ENCODE data around the gene DTNB. TPM values are rescaled to one million over a fixed set of nuclear protein-coding genes. Genes with fewer than 3 reads are reported as not detected.
"Not testable (repeated sequence)": the region's sequence is repeated elsewhere in the genome, so short reads cannot be mapped to it uniquely, and the experiment has no call there.

DTNB gene
- total RNA-seq, 2 donors from 2014 or later = 5.0 to 6.9 TPM

DNA sequence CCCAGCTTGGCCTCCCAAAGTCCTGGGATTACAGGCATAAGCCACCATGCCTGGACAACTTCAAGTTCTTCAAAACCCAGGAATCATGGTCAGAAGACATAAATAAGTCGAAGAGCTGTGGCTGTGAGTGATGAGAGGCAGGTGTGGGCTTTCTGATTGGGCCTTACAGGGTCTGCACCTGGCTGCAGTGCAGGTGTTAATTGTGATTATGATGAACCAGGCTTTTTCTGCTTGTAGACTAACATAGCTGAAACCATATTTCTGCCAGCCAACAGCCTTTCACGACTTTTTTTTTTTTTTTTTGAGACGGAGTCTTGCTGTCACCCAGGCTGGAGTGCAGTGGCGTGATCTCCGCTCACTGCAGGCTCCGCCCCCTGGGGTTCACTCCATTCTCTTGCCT, 14.9 kb upstream of the DTNB start:
- intact Hi-C loops (cut with DNase I, micrococcal nuclease) = no loop called here
- DNase-seq (no peak), ATAC-seq (no peak)

DNA sequence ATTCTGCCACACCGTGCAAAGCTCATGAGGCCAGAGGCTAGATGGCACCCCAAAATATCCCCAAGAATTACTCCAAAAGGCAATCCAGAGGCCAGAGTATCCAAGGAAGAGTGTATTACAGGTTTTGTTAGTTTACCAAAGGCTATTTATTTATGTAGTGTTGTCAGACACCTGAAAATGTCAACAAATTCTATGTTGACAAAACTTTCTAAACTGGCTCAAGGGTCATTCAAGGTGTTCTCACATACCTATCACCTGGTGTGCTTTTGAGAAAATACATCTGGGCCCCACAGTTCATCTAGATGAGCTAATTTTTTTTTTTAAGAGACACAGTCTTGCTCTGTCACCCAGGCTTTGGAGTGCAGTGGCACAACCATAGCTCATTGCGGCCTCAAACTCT, 12.4 kb upstream of the DTNB start:
- intact Hi-C loops (cut with DNase I, micrococcal nuclease) = no loop called here
- DNase-seq (no peak), ATAC-seq (no peak)

DNA sequence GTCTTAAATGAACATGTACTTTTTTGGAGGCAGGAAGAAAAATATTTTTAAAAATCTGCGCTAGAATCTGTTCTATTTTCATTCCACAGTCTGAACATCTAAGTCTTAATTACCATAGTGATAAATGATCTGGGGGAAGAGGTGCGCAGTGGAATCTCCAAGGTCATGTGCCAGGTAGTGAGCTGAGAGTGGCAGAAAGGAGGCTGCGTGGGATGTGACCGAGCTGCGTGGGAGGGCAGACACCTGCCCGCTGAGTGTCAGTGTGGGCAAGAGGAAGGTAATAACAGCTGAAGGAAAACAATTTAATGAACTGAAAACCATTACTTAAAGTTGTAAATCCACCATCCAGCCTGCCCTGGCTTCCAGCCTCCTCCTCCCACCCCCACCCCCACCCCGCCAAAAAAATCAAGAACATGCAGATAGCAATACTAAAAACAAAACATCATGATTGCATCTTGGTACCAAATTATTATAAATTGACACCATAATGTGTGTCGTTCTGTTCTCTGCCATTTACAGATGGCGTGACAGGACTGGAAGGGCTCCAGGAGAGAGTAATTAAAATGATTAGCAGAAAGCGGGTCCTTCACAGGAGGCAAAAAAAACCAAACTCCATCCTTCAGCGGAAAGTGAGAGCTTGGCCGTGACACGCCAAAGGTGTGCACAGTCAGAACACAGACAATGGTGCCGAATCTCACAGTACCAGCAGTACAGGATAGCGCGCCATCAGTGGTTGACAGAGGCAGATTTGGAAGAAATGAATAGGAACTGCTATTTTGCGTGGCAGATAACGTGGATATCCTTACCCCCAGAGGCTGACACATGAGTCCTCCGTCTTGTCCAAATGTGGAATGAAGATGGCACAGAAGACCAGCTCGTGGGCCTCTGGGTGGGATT, 11.4 kb upstream of the DTNB start:
- no peak for DNase-seq
- intact Hi-C loops (cut with DNase I, micrococcal nuclease) = no loop called here
- ATAC-seq = no peak

DNA sequence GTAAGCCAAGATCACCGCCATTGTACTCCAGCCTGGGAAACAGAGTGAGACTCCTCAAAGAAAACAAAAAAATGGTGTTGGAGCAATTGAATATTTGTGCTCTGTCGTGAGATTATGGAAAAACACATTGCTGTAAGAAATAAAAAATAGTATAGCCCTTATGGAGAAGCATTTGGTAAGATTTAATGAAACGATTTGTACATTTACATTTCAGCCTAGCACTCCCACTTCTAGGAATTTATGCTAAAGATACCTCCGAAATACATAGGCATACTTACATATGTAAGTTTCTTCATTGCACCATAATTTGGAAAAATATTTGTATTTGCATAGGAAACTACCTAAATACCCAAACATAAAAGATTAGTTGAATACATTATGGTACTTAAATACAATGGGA, 8.7 kb upstream of the DTNB start:
- no peak for ATAC-seq
- no peak for DNase-seq
- intact Hi-C loops (cut with DNase I, micrococcal nuclease) = no loop called here

DNA sequence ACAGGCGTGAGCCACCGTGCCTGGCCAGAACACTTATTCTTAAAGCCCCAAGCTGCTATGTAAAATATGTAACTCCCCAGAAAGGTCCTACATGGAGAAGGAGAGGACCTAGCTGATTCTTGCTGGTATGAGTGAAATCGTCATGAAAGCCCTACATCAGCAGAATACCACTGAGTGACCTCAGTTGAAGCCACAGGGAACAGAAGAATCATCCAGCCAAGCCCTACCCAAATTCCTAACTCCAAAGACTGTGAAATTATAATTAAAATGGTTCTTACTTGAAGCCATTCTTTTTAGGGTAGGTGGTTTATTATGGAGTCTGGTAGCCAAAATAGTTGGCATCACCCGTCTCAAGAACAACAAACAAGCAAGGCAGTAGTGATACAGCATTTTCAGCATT, 4.5 kb upstream of the DTNB start:
- ATAC-seq = no peak
- intact Hi-C loops (cut with DNase I, micrococcal nuclease) = no loop called here
- no peak for DNase-seq

DNA sequence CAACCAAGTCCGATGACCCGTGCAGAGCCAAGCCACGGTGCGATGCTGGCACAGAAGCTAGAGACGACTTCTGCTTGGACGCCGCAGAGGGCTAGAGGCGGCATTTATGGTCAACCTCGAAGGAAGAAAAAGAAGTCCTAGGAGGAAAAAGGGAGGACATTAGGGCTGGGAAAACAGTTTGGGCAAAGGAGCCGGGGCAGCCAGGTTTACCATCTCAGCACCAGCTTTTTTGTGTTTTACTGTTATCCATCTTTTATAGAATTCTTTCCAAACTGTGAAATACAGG, 643 bp upstream of the DTNB start:
- ATAC-seq = no peak
- no peak for DNase-seq
- intact Hi-C loops (cut with DNase I, micrococcal nuclease) = no loop called here

DNA sequence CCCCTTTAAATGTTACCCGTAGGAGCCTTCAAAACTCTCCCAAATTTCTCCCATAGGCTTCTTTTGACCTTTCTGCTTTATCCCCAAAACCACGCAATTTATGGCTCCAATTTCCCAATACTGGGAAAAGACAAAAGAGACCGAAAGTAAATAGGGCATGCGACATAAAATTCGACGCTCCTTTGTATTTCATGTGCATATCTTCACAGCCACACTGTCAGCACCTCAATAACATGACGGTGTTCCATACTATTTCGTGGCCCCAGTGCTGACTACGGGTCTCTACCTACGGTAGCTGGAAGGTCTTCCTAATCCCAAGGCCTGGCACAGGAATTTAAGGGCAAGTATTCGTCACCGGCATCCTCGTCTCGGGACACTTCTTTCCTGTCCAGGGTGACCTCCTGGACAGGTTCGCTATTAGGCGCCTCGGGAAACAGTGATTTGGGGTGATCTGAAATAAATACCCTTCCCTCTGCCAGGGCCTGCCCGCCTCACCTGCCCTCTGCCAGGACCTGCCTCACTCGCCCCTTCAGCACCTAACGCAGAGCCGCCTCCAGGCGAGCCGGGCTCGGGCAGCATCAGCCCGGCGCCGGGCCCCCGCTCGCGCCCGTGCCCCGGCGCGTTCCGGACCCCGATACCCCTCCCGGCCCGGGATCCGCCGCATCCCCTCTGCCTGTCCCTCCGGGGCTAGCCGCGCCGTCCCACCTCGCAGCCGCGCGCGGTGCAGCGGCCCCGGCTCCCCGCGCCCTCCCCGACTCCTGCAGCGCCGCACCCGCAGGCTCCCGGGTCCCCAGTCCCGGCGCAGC, 680 bp downstream of the DTNB start:
- ATAC-seq (peak; percentile 61), DNase-seq (peak; percentile 54 to 68)
- intact Hi-C loops (cut with DNase I, micrococcal nuclease) = no loop called here

DNA sequence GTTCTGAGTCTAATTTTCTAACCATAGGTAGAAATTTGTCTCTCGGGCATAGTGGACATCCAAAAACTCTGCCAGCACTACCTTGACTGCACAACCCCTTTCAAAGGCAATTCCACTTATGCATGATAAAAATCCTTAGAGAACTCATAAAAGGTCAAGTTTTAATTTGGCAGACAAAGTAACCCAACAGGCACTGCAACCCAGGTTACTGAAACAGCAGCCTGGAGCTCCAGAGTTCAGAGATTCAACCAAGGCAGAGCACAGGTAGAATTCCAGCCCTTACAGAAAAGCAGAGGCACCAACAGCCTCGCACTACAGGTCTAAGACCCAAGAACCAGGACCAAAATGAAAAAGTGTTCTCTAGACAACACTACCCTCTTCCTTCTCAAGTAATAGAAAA, 1.8 kb downstream of the DTNB start:
- ATAC-seq (no peak), DNase-seq (no peak)
- intact Hi-C loops (cut with DNase I, micrococcal nuclease) = no loop called here

DNA sequence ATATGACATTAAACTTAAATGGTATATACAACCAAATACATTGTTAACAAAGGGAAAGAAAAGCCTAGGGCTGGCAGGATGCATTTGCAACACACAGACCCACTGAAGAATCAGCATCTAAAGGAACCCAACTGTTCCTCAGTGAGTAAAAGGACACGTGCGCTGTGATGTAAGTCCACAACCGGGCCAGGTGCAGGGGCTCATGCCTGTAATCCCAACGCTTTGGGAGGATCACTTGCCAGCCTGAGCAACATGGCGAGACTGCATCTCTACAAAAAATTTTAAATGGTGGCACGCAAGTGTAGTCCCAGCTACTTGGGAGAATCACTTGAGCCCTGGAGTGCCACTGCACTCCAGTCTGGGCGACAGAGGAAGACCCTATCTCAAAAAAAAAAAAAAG, 3.9 kb downstream of the DTNB start:
- ATAC-seq (no peak), DNase-seq (no peak)
- intact Hi-C loops (cut with DNase I, micrococcal nuclease) = no loop called here

DNA sequence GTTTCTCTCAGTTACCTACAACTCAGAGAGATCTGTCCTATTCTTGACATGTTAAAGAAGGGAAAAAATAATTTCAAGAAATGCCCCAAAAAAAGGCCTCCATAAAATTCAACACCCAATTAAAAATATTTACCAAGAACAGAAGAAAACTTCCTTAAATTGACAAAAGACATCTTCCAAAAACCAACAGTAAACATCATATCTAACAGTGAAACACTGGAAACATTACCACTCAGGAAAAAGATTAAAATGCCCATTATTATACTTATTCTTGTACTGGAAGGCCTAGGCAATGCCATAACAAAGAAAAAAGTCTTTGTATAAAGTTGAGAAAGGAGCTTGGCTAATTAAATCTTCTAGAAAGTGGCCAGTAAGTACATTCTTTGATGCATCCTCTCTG, 7.2 kb downstream of the DTNB start:
- ATAC-seq (no peak), DNase-seq (no peak)
- intact Hi-C loops (cut with DNase I, micrococcal nuclease) = no loop called here

DNA sequence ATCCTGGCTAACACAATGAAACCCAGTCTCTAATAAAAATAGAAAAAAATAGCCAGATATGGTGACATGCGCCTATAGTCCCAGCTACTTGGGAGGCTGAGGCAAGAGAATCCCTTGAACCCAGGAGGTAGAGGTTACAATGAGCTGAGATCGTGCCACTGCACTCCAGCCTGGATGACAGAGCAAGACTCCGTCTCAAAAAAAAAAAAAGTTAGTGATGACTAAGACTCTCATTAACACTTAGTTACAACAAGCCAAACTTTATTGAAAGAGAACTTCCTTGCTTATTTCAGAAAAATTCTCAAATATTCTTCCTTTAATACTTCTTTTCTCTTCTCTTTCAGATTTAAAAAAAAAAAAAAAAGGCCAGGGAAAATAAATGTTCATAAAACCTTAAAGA, 7.9 kb downstream of the DTNB start:
- intact Hi-C loops (cut with DNase I, micrococcal nuclease); DNase-seq; ATAC-seq: not testable (repeated sequence)

DNA sequence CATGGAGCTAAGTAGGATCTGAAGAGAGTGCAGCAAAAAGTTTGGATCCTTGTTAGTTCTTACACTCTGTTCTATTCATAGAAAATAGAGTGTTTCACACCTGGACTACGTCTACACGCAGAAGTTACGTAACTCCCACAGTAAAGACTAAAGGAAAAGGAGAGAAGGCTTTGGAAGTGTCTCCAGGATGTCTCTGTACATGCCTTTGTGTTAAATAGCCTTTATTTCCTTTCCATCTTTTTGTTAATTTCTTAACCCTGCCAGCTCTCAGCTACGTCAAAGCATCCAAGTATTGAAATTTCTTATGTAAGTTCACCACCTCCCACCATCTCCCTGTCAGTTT, 8.4 kb downstream of the DTNB start:
- no peak for DNase-seq
- intact Hi-C loops (cut with DNase I, micrococcal nuclease) = no loop called here
- peak; percentile 12 for ATAC-seq

DNA sequence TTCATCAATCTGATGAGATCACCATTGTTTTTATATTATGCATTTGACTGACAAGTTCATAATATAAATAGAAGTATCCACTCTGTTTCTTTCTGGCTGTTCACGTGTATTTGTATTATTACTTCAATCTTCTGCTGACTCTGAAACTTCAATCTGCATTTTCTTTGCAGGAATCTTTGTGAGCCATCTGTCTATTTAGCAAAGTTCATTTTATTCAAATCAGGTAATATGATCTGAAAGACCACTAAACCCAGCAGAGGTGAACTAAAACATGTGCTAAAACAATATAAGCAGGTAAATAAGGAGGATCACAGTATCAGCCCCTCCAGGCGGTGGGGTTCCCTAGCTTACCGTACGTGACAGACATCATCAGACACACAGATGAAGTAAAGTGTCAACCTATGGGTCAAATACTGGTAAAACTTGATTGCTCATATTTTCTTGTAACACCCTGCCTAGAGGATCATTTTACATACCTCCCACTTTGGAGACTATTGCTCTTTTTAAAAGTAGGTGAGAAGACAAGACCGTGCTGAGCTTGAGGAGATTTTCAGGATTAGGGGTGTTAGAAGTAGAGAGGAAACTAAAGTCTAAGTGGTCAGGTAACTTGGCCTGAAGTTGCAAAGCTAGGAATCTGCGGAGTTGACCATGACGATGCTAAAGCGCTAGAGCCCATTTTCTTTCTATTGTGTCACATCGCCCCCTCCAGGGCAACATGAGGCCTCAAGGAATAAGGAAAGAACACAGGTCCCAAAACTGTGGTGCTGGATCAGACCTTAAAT, 9.0 kb downstream of the DTNB start:
- intact Hi-C loops (cut with DNase I, micrococcal nuclease) = no loop called here
- ATAC-seq = peak; percentile 87
- peak; percentile 40 to 62 for DNase-seq

DNA sequence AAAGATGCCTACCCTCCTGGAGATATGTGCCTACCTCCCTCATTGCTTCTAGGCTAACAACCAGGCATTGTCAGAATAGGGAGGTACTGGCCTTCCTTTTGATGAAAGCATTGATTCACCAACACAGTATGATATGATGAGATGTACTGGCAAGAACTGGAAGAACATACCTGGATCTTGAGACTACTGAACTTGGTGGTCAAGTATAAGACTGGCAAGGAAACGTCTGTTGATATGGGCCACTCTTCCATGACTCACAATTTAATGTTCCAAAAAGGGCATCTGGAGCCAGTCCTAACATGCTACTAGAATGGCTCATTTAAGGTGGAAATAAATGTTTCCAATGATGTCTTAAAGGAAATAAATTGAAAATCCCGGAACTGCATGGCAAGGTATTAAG, 18.1 kb downstream of the DTNB start:
- intact Hi-C loops (cut with DNase I, micrococcal nuclease) = no loop called here
- DNase-seq = no peak
- ATAC-seq = no peak

DNA sequence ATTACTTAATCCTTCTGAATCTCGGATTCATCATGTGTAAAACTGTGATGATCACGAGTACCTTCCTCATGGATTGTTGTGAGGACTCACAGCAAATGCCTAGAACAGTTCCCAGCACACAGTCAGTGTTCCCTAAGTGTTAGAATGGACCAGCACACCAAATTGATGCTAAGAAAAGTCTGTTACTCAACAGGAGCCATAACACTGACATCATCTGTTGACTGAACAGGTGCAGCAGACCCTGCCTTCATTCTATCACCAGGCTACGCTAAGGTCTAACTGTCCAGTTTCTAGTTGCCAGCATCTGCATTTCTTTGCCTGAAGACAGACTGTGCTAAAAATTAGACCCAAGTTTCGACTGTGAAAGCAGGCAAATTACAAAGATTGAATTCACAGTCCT, 18.6 kb downstream of the DTNB start:
- intact Hi-C loops (cut with DNase I, micrococcal nuclease) = no loop called here
- DNase-seq (no peak), ATAC-seq (no peak)

DNA sequence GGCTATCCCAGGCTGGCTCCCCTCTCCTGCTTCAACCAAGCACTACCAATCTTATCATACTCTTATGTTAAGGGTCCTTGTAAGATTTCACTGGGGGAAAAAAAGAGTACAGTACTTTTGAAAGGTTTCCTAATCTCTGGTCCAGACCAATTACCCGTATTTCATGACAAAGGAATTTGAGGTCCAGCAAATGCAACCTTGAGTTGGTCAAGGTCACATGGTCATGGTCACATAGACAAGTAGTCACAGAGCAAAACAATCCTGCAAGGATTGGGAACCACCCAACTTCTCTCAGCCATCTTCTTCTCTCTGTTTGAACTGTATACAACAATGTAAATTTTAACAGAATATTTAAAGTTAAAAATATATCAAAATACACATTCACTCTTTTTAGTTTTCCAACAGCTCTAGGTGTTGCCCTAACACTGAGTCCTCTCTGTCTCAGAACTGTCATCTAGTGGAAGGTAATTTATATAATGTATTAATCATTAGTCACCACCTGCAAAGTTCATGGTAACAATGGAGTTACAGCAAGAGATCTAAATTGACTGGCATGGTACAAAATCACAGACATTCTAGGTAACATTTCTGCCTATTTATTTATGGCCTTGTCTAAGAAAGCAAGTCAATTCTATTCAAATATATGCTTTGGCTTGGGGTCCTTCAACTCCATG, 21.5 kb downstream of the DTNB start:
- intact Hi-C loops (cut with DNase I, micrococcal nuclease) = no loop called here
- ATAC-seq = no peak

DNA sequence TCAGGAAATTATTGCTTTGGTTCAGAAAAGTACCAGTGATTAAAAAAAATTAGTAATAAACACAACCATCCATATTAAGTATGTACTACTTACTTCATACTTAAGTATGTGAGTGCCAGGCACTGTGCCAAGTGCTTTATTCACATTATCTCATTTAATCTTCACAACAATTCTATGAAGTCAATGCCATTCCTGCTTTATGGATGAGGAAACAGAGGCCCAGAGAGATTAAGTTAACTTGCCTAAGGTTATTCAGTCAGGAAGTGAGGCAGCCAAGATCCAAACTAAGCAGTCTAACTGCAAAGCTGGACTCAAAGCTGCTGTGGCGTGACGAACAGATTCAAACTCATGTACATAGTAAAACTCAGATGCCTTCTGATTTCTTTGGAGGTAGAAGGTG, 22.3 kb downstream of the DTNB start:
- DNase-seq (no peak), ATAC-seq (no peak)
- intact Hi-C loops (cut with DNase I, micrococcal nuclease) = no loop called here

More for the DNA sequence above, 21.5 kb downstream of the DTNB start:
- no peak for DNase-seq

DNA sequence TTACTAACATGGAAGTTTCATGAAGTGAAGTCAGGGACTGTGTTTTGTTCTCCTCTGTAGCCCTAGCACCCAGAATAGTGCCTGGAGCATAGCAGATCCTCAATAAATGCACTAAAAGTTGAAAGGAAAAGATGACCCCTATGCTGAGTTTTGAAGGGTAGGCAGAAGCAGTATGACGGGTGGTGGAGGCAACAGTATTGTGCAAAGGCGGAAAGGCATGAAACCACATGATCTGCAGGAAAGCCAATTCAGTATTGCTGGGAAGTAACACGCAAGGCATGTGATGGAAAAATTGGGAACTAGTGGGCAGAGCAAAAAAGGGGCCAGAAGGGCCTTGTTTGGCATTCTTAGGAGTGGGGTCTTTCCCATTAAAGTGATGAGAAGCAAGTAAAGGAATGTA, 23.1 kb downstream of the DTNB start:
- intact Hi-C loops (cut with DNase I, micrococcal nuclease) = no loop called here
- no peak for DNase-seq
- ATAC-seq = no peak

DNA sequence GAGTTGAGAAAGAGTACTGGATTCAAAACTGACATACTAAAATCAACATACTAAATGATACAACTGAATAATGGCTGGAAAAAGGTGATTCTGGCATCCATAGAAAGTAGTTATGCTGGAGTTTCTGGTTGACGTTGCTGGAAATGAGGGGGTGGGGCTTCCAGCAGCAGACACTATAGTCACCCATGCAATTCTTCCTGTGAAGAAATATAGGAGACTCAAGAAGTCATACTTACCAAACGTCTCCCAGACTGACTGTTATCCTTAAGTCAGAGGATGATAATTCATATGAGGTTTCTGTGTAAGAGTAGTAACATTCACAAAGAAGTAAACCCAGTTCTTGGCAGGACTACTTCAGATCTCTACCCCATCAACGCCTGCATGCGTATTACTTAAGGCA, 23.6 kb downstream of the DTNB start:
- ATAC-seq (no peak), DNase-seq (no peak)

More for the DNA sequence above, 23.6 kb downstream of the DTNB start:
- intact Hi-C loops (cut with DNase I, micrococcal nuclease) = no loop called here
